ENCODE results near the gene CTNNA2.

- TF ChIP-seq EP300 (IDR thresholded peaks at IDR 0.05): no peak
- TF ChIP-seq EHMT2 (IDR thresholded peaks at IDR 0.05; ENCODE audit: low read depth): no peak
- TF ChIP-seq, protein P1, sequence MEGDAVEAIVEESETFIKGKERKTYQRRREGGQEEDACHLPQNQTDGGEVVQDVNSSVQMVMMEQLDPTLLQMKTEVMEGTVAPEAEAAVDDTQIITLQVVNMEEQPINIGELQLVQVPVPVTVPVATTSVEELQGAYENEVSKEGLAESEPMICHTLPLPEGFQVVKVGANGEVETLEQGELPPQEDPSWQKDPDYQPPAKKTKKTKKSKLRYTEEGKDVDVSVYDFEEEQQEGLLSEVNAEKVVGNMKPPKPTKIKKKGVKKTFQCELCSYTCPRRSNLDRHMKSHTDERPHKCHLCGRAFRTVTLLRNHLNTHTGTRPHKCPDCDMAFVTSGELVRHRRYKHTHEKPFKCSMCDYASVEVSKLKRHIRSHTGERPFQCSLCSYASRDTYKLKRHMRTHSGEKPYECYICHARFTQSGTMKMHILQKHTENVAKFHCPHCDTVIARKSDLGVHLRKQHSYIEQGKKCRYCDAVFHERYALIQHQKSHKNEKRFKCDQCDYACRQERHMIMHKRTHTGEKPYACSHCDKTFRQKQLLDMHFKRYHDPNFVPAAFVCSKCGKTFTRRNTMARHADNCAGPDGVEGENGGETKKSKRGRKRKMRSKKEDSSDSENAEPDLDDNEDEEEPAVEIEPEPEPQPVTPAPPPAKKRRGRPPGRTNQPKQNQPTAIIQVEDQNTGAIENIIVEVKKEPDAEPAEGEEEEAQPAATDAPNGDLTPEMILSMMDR (IDR thresholded peaks at IDR 0.05): no peak
- no peak for TF ChIP-seq ZFP36 (IDR thresholded peaks at IDR 0.05; ENCODE audit: borderline replicate concordance, partially characterized antibody)
- TF ChIP-seq HMGXB4 (CRISPR knock-in tag; IDR thresholded peaks at IDR 0.05; ENCODE audit: borderline replicate concordance): no peak
- no peak for TF ChIP-seq JUN (IDR thresholded peaks at IDR 0.05)
- TF ChIP-seq TP53 (CRISPR knock-in tag; IDR thresholded peaks at IDR 0.05): no peak
These were observed 319.1 kb downstream of the CTNNA2 start for GRCh38 chr2:79831961-79832360.

Data from A549 (cell line).